ENCODE measurements around the gene LRMDA.

LRMDA gene

GRCh38 chr10:75425291-75426079, 5.9 kb upstream of the LRMDA start:
- DNase-seq (ENCODE audit: low spot score), result no peak

- no peak for DNase-seq (ENCODE audit: low spot score)
Measured at GRCh38 chr10:75426880-75427279, 4.5 kb upstream of the LRMDA start.

GRCh38 chr10:75427951-75428350, 3.5 kb upstream of the LRMDA start:
- no peak for DNase-seq (ENCODE audit: low spot score)

- no peak for DNase-seq (ENCODE audit: low spot score)
Measured at GRCh38 chr10:75428434-75429158, 2.8 kb upstream of the LRMDA start.

- DNase-seq (ENCODE audit: low spot score), result no peak
Measured at GRCh38 chr10:75429159-75429827, 2.1 kb upstream of the LRMDA start.

GRCh38 chr10:75430000-75430763, 1.2 kb upstream of the LRMDA start:
- DNase-seq (ENCODE audit: low spot score), result no peak

GRCh38 chr10:75432176-75432575, 752 bp downstream of the LRMDA start:
- no peak for DNase-seq (ENCODE audit: low spot score)

GRCh38 chr10:75432763-75433162, 1.3 kb downstream of the LRMDA start:
- DNase-seq (ENCODE audit: low spot score), result no peak

GRCh38 chr10:75433216-75433615, 1.8 kb downstream of the LRMDA start:
- DNase-seq (ENCODE audit: low spot score), result no peak

- no peak for DNase-seq (ENCODE audit: low spot score)
Measured at GRCh38 chr10:75434291-75434690, 2.9 kb downstream of the LRMDA start.

- no peak for DNase-seq (ENCODE audit: low spot score)
Measured at GRCh38 chr10:75435291-75435690, 3.9 kb downstream of the LRMDA start.

GRCh38 chr10:75436896-75437295, 5.5 kb downstream of the LRMDA start:
- no peak for DNase-seq (ENCODE audit: low spot score)

GRCh38 chr10:75437693-75438092, 6.3 kb downstream of the LRMDA start:
- no peak for DNase-seq (ENCODE audit: low spot score)

GRCh38 chr10:75438275-75438674, 6.9 kb downstream of the LRMDA start:
- DNase-seq (ENCODE audit: low spot score), result no peak

GRCh38 chr10:75439811-75440210, 8.4 kb downstream of the LRMDA start:
- DNase-seq (ENCODE audit: low spot score), result no peak

GRCh38 chr10:75440271-75440793, 8.9 kb downstream of the LRMDA start:
- DNase-seq (ENCODE audit: low spot score), result no peak

GRCh38 chr10:75441196-75441595, 9.8 kb downstream of the LRMDA start:
- DNase-seq (ENCODE audit: low spot score), result no peak

- DNase-seq (ENCODE audit: low spot score), result no peak
Measured at GRCh38 chr10:75441682-75442081, 10.3 kb downstream of the LRMDA start.

GRCh38 chr10:75443362-75443761, 11.9 kb downstream of the LRMDA start:
- DNase-seq (ENCODE audit: low spot score), result no peak

- DNase-seq (ENCODE audit: low spot score), result no peak
Measured at GRCh38 chr10:75444781-75445386, 13.5 kb downstream of the LRMDA start.

GRCh38 chr10:75446508-75446907, 15.1 kb downstream of the LRMDA start:
- DNase-seq (ENCODE audit: low spot score), result no peak

- DNase-seq (ENCODE audit: low spot score), result no peak
Measured at GRCh38 chr10:75448166-75448565, 16.7 kb downstream of the LRMDA start.
